ENCODE results near the gene PHACTR2.
"Not testable (repeated sequence)": the region's sequence is repeated elsewhere in the genome, so short reads cannot be mapped to it uniquely, and the experiment has no call there.

Gene PHACTR2

GRCh38 chr6:143766185-143766553 is 88.4 kb downstream of the PHACTR2 start:
- no peak for DNase-seq (ENCODE audit: low read depth, low spot score)

- DNase-seq (ENCODE audit: low read depth, low spot score), result no peak
Observed at GRCh38 chr6:143767433-143767832, 89.7 kb downstream of the PHACTR2 start.

- DNase-seq (ENCODE audit: low read depth, low spot score), result no peak
Observed at GRCh38 chr6:143772116-143773086, 94.6 kb downstream of the PHACTR2 start.

- no peak for DNase-seq (ENCODE audit: low read depth, low spot score)
Observed at GRCh38 chr6:143773506-143774150, 95.9 kb downstream of the PHACTR2 start.

- DNase-seq (ENCODE audit: low read depth, low spot score), result no peak
Observed at GRCh38 chr6:143774347-143774746, 96.6 kb downstream of the PHACTR2 start.

GRCh38 chr6:143775336-143775735 is 97.6 kb downstream of the PHACTR2 start:
- no peak for DNase-seq (ENCODE audit: low read depth, low spot score)

GRCh38 chr6:143778926-143779325 is 101.2 kb downstream of the PHACTR2 start:
- DNase-seq (ENCODE audit: low read depth, low spot score), result no peak

- no peak for DNase-seq (ENCODE audit: low read depth, low spot score)
Observed at GRCh38 chr6:143782481-143782880, 104.7 kb downstream of the PHACTR2 start.

GRCh38 chr6:143783077-143783476 is 105.3 kb downstream of the PHACTR2 start:
- no peak for DNase-seq (ENCODE audit: low read depth, low spot score)

- DNase-seq (ENCODE audit: low read depth, low spot score), result no peak
Observed at GRCh38 chr6:143784316-143784715, 106.6 kb downstream of the PHACTR2 start.

GRCh38 chr6:143786371-143786770 is 108.6 kb downstream of the PHACTR2 start:
- not testable (repeated sequence) for DNase-seq (ENCODE audit: low read depth, low spot score)

GRCh38 chr6:143792402-143793279 is 114.9 kb downstream of the PHACTR2 start:
- DNase-seq (ENCODE audit: low read depth, low spot score), result no peak

GRCh38 chr6:143793280-143793619 is 115.5 kb downstream of the PHACTR2 start:
- no peak for DNase-seq (ENCODE audit: low read depth, low spot score)

GRCh38 chr6:143796551-143796950 is 118.8 kb downstream of the PHACTR2 start:
- DNase-seq (ENCODE audit: low read depth, low spot score), result not testable (repeated sequence)

- not testable (repeated sequence) for DNase-seq (ENCODE audit: low read depth, low spot score)
Observed at GRCh38 chr6:143798487-143798886, 120.7 kb downstream of the PHACTR2 start.

GRCh38 chr6:143802833-143803565 is 125.2 kb downstream of the PHACTR2 start:
- no peak for DNase-seq (ENCODE audit: low read depth, low spot score)

- no peak for DNase-seq (ENCODE audit: low read depth, low spot score)
Observed at GRCh38 chr6:143803769-143804568, 126.2 kb downstream of the PHACTR2 start.

- DNase-seq (ENCODE audit: low read depth, low spot score), result no peak
Observed at GRCh38 chr6:143804835-143805239, 127.1 kb downstream of the PHACTR2 start.

- DNase-seq (ENCODE audit: low read depth, low spot score), result peak; percentile 29
Observed at GRCh38 chr6:143806282-143807102, 128.7 kb downstream of the PHACTR2 start.
